ENCODE data around the gene ANKEF1. TPM values are rescaled to one million over a fixed set of nuclear protein-coding genes. Genes with fewer than 3 reads are reported as not detected.

Gene ANKEF1
- total RNA-seq, 1 experiment from 2014 or later = 8.3 TPM

GRCh38 chr20:10006447-10007090 is 28.2 kb upstream of the ANKEF1 start:
- H3K36me3 Mint-ChIP-seq (ENCODE audit: insufficient read depth in 1 of 3, low read depth in 3 of 3) = no peaks in the 10 kb centered on the region
- H3K27me3 ChIP-seq (ENCODE audit: insufficient read depth, low read length) = no peaks in the 10 kb centered on the region
- H2AK5ac ChIP-seq (ENCODE audit: insufficient read length, low read length) = no peak overlapping the region
- H4K20me1 ChIP-seq (ENCODE audit: control insufficient read depth, insufficient read depth, insufficient read length) = no peaks in the 10 kb centered on the region
- no peaks in the 10 kb centered on the region for H3K79me2 ChIP-seq (ENCODE audit: insufficient read depth, low read length)
- no peak overlapping the region for H3K27ac Mint-ChIP-seq
- H3K9ac ChIP-seq (ENCODE audit: extremely low read depth, insufficient read length, low read length) = no peak overlapping the region
- no peak for DNase-seq
- H3K14ac ChIP-seq (ENCODE audit: insufficient read depth, low read length) = no peak overlapping the region
- TF ChIP-seq CTCF (conservative IDR thresholded peaks at IDR 0.05) = no peak
- H3K9me3 ChIP-seq (ENCODE audit: control insufficient read depth, low read depth, low read length) = no peaks in the 10 kb centered on the region
- H3K4ac ChIP-seq (ENCODE audit: low read depth, low read length) = no peak overlapping the region
- H3T11ph ChIP-seq (ENCODE audit: low read length) = no peak overlapping the region
- H3K4me1 Mint-ChIP-seq = peaks cover 17 to 20% of the 10 kb centered on the region in 2 experiments
- no peak overlapping the region for H3K4me2 ChIP-seq (ENCODE audit: insufficient read depth, insufficient read length, low read length)
- WGBS (ENCODE audit: extremely low coverage, insufficient read length, low lambda C conversion rate) = no CpG with 5 or more reads among the region's 4 CpGs
- no peak overlapping the region for H3K18ac ChIP-seq (ENCODE audit: insufficient read length, low read depth, low read length)
- no peaks in the 10 kb centered on the region for H3K79me1 ChIP-seq (ENCODE audit: insufficient read depth, low read depth, low read length, poor library complexity, severe bottlenecking)
- no peak overlapping the region for H3K4me3 Mint-ChIP-seq
- no peaks in the 10 kb centered on the region for H3K27me3 Mint-ChIP-seq (ENCODE audit: low read depth)
- H3K23ac ChIP-seq (ENCODE audit: insufficient read length, low read depth, low read length) = no peak overlapping the region
- H4K5ac ChIP-seq (ENCODE audit: insufficient read length, low read depth, low read length) = no peak overlapping the region
- no peak overlapping the region for H4K8ac ChIP-seq (replicated peaks; ENCODE audit: insufficient read length, low read depth, low read length)
- no peak overlapping the region for H2AFZ ChIP-seq (ENCODE audit: low read length)
- no peaks in the 10 kb centered on the region for H3K4me1 ChIP-seq (ENCODE audit: insufficient read depth, low read length)
- no peak overlapping the region for H2BK5ac ChIP-seq (ENCODE audit: insufficient read length, low read length)
- H2BK120ac ChIP-seq (ENCODE audit: low read depth, low read length, poor library complexity, severe bottlenecking) = no peak overlapping the region
- no peak overlapping the region for H2BK20ac ChIP-seq (ENCODE audit: low read depth, low read length, poor library complexity, severe bottlenecking)
- H2BK15ac ChIP-seq (ENCODE audit: low read depth, low read length) = no peak overlapping the region
- no peak overlapping the region for H2BK12ac ChIP-seq (ENCODE audit: insufficient read length, low read depth, low read length)
- no peak overlapping the region for H3K56ac ChIP-seq (ENCODE audit: insufficient read length, low read depth, low read length)
- H3K23me2 ChIP-seq (ENCODE audit: insufficient read length, low read depth, low read length, poor library complexity, severe bottlenecking) = no peaks in the 10 kb centered on the region
- H3K27ac ChIP-seq (ENCODE audit: insufficient read length, low read depth, low read length) = no peak overlapping the region
- no peaks in the 10 kb centered on the region; a peak in 1 of 5 replicates for H3K9me3 Mint-ChIP-seq
- no peak overlapping the region for H4K91ac ChIP-seq (ENCODE audit: insufficient read length, low read depth, low read length)

All from H9 (cell line).